ENCODE data around the gene ZNF107.

GRCh38 chr7:64628721-64629120 is 37.2 kb upstream of the ZNF107 start:
- TF ChIP-seq CTCF (IDR thresholded peaks at IDR 0.05): no peak
- no peak for TF ChIP-seq POLR2A (IDR thresholded peaks at IDR 0.05)

Data from tibial nerve (tissue), 3 donors.